ENCODE data around the gene FOXN3. TPM values are rescaled to one million over a fixed set of nuclear protein-coding genes. Genes with fewer than 3 reads are reported as not detected.

Gene FOXN3, protein sequence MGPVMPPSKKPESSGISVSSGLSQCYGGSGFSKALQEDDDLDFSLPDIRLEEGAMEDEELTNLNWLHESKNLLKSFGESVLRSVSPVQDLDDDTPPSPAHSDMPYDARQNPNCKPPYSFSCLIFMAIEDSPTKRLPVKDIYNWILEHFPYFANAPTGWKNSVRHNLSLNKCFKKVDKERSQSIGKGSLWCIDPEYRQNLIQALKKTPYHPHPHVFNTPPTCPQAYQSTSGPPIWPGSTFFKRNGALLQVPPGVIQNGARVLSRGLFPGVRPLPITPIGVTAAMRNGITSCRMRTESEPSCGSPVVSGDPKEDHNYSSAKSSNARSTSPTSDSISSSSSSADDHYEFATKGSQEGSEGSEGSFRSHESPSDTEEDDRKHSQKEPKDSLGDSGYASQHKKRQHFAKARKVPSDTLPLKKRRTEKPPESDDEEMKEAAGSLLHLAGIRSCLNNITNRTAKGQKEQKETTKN
- 134 TPM for total RNA-seq
- long read RNA-seq, transcript FOXN3-214 (6 exons, 2,692 nt), result major isoform, 21 of 149 reads
- long read RNA-seq, partial matches to known transcripts, result 6 of 149 reads
- long read RNA-seq, other reads (novel, unspliced or antisense), result 111 of 149 reads

DNA sequence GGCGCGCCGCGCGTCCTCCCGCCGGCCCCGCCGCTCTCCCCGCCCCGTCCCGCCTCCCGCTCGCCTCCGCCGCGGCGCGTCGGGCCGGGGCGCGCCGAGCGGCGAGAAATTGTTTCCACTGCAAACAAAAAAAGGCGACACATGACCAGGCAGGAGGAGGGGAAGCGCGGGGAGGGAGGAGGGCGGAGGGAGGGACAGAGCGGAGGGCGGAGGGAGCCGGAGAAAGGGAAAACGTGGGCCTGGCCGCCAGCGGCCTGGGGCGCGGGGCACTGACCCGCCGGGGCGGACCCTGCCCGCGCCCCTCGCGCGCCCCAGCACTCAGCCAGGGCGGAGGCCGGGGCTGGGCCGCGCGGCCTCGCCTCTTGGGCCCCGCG is at the start of gene FOXN3:
FOXN3 (minus strand) TSS at position 143 of the 374 bp plus-strand sequence. CDS start 4,757 bp downstream, outside the sequence.
- peak; percentile 76 for ATAC-seq

DNA sequence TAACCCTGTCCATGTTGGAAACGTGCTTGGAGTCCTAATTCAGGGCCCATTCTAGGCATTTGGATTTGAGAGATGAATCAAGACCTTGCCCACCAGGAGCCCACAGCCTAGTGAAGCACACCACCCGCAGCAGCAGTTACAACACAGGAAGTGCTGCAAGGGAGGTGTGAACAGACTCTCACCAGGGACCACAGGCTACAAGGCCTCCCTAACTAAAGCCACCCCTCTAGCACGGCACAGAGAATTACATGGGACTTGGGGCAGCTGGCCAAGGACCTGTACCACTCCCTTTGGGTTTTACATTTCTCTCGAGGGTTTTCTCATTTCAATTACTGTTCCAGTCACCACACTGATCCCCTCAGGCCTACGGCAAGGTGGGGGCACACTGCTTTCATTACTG is 49.5 kb upstream of the FOXN3 start:
- ATAC-seq (peak; percentile 50), DNase-seq (no peak)
- intact Hi-C loops (cut with micrococcal nuclease), result no loop called here

More for the DNA sequence above, at the start of gene FOXN3:
- peak; percentile 95 for DNase-seq
- intact Hi-C loops (cut with micrococcal nuclease), result loop anchor here (10.0 kb wide), 1 partner anchor 232 kb away; no protein-coding TSS in a partner anchor

DNA sequence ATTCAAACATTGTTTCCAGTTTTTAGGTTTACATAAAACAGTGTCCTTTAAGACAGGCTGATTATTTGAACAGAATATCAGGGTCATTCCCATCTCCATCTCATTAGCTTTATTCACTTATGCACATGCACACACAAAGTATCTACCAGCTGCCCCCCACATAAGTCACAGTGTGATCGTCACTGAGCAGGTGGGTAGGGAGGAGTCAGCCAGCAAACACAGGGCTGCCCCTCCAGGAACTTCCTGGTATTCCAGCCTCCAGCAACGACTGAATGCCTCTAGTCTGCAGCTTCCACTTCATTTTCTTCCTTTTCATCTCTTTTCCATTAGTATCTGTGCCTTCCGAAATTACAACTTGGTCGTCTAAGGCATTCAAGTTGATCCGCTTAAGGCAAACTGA is 48.8 kb upstream of the FOXN3 start:
- ATAC-seq (no peak), DNase-seq (no peak)
- intact Hi-C loops (cut with micrococcal nuclease), result no loop called here

DNA sequence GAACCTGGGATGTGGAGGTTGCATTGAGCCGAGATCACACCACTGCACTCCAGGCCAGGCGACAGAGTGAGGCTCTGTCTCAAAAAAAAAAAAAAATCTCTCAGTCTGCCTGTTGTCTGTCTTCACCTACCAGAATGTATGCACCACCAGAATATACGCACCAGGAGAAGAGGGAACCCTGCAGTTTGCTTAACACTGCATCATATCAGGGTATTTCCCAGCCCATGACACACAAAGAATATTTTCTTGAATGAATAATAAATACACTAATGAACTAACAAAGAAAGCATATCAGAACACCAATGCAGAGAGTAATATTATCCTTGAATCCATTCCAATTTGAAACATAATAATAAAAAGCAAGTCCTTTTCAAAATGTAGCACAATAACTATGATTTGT is 44.2 kb upstream of the FOXN3 start:
- DNase-seq (no peak), ATAC-seq (no peak)
- intact Hi-C loops (cut with micrococcal nuclease), result no loop called here

DNA sequence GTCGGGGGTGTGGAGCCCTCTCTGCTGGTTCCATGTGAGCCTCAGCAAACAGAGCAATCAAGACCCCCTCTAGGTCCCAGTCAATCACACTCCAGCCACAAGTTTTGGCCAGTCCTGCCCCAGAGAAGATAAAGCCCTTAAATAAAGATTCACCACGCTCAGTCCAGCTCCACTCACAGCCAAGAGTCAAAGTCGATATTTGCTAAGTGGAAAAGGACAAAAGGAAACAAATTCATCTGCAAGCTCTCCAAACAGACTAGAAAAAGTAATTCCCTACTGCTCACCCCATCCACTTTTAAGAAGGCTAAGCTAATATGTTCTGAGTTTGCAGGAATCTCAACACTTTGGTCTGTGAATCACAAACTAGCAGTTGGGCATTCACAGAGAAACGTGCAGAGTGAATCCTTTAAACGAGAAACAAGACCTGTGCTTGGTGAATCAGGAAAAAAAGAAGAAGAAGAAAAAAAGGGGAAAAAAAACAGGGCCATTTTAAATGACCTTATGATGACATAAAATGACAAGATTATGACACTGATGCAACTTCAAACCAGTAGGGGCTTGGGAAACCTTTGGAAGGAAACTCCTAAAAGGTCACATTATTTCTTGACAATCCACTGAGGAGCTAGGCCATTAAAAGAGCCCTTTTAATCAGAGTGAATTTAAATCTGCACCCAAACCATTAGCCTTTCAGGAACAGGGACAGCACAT is 41.8 kb upstream of the FOXN3 start:
- ATAC-seq (no peak), DNase-seq (no peak)
- intact Hi-C loops (cut with micrococcal nuclease), result no loop called here

DNA sequence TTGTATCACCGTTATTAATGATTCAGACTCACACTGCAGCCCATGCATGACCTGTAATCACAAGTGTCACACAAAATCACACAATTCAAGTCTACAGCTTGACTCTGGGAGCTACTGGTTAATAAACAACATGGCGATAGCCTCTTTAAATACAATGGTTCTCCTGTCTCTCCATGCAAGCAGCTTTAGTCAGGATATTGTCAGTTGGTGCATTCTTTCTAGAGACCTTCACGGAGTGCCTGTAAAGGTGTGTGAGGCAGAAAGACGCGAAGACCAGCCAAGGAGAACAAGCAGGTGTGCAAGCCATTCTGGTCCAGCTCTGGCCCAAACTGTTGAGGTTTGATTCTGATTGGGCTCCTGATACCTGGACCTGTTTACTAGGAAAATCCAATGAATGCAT is 40.0 kb upstream of the FOXN3 start:
- intact Hi-C loops (cut with micrococcal nuclease), result no loop called here
- DNase-seq (no peak), ATAC-seq (no peak)

DNA sequence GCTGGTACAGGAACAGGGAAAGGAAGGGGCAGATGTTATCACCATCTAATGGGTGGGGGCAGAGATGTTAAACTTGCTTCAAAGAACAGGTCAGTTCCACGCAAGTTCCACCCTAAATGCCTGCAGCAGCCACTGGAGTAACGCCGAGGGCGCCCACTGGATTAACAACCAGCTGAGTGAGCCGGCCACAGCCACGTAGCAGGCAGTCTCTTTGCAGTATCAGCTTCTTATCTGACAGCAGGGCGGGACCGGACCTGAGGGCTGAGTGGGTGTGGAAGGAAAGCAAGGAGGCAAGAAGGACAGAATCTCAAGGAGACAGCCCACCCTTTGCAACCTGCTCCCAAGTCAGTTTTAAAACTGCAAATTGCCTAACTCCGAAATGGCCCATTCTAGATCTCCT is 38.4 kb upstream of the FOXN3 start:
- intact Hi-C loops (cut with micrococcal nuclease), result no loop called here
- DNase-seq, result peak; percentile 44
- peak; percentile 58 for ATAC-seq

DNA sequence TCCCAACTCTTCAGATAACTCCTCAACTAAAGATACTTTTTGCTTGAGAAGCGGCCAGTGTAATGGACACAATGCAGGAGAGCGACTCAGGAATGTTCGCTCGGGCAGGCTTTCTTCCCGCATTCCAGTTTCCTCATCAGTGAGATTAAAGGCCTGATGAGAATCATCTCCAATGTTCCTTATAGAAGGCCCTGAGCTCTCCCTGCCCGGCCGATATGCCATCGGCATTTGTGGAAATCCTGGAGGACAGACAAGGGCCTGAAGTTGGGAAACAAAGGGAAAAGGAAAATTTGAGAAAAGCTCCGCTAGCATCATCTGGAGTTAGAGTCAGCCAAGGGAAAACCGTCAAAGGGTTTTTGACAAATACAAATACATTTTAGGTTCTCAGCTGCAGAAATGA is 38.0 kb upstream of the FOXN3 start:
- intact Hi-C loops (cut with micrococcal nuclease), result no loop called here
- DNase-seq (no peak), ATAC-seq (no peak)

DNA sequence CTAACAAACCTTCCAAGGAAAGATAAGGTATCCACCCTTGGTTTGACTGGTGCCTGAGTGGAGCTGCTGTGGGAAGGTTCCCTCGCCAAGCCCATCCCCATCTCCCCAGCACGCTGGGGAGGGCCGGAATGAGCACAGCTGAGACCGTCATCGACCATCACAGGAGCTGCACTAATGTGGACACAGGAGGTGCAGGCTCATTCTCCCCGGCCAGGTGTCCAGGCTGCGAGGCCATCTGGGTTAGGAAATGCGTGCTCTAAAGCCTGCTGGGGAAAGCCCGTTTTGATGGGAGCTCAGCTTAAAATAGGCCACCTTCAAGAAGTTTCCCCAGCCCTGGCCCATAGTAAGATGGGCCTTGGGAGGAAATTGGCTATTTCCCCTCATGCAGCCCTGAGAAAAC is 35.2 kb upstream of the FOXN3 start:
- intact Hi-C loops (cut with micrococcal nuclease), result no loop called here
- DNase-seq, result no peak
- ATAC-seq, result no peak

DNA sequence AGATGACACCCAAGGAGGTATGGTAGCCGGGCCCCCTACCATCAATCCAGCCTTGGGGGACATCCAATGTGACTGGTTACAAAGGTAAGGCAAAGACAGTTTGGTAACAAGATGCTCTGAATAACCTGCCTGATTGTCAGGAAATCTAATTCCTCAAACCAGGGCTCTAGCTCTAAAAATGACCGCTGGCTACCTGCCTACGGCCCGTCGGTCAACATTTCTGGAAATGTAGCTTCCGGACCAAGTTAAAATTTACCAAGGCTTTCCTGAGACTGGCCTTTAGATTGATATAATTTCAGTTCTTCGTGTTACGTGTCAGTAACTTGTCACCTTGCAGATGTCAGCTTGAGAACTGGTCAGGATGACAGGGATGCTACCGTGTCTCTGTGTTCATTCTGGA is 34.2 kb upstream of the FOXN3 start:
- intact Hi-C loops (cut with micrococcal nuclease), result no loop called here
- DNase-seq, result no peak
- ATAC-seq, result no peak

DNA sequence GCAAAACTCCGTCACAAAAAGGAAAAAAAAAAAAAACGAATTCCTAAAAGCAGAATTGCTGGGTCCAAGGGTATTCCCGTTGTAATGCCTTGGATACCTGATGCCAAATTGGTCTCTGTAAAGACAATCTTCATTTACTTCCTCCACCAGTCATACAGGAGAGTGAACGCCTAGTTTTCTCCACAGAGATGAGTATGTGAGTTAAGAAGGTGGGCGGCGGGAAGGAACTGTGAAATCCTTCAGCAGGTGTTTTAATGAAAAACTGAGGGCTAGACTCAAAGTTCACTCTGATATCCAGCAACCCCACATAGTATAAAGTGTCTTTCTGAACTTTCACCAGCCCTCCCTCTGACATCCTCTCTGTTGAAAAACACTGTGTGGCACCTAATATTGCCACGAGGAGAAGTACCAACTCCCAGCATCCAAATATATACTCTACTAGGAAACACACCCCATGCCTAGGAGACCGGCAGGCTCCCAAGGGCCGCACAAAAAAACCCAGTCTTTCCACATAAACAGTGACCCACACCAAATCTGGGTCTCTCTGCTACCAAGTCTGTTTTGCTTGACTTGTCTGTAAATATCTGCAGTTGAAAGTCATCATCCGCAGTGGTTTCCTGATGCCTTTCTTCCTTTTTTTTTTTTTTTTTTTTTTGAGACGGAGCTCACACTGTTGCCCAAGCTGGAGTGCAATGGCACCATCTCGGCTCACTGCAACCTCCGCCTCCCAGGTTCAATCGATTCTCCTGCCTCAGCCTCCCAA is 30.3 kb upstream of the FOXN3 start:
- ATAC-seq, result no peak
- no peak for DNase-seq
- intact Hi-C loops (cut with micrococcal nuclease), result no loop called here

DNA sequence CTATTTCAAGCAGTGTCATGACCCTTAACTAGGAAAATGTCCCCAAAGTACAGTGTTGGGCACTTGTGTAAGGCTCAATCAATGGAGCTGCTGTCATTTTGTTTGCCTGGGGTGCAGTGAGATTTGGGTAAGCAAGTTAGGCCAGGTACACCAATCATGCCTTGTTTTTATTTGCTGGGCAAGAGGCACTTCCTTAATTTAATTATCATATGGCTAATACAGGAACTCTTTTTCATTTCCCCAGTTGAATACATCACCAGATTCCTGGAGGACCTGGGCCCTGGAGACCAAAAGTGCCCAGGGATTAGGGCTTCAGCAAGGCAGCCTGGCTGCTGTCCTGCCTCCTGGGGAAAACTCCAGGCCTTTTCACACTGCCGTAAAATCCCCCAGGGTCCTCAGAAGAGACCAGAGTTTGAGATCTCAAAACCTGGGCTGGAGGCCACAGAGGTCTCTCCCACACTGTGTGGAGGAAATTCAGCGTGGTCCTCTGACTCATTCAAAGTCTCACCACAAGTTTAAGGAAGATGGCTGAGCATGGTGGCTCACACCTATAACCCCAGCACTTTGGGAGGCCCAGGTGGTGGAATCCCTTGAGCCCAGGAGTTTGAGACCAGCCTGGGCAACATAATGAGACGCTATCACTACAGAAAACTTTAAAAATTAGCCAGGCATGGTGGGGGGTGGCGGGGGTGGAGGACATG is 28.4 kb upstream of the FOXN3 start:
- intact Hi-C loops (cut with micrococcal nuclease), result no loop called here
- DNase-seq, result no peak
- no peak for ATAC-seq

DNA sequence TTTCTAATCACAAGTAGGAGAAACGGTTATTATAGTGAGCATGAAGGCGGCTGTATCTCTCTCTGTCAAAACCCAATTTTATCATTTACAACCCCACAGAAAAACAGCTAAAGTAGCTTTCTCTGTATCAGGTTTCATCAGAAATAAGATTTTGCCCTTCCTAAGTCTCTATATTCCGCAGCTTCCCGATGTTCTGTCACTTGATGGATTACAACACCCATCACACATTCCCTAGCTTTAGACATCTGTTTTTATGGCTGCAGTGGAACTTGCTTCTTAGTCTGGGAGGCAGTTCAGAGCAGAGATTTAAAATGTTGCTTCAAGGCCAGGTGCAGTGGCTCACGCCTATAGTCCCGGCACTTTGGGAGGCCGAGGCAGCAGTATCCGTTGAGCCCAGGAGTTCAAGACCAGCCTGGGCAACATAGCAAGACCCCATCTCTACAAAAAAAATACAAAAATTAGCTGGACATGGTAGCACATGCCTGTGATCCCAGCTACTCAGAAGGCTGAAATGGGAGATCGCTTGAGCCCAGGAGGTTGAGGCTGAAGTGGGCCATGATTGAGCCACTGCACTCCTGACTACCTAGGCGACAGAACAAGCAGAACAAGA is 27.6 kb upstream of the FOXN3 start:
- intact Hi-C loops (cut with micrococcal nuclease), result no loop called here

DNA sequence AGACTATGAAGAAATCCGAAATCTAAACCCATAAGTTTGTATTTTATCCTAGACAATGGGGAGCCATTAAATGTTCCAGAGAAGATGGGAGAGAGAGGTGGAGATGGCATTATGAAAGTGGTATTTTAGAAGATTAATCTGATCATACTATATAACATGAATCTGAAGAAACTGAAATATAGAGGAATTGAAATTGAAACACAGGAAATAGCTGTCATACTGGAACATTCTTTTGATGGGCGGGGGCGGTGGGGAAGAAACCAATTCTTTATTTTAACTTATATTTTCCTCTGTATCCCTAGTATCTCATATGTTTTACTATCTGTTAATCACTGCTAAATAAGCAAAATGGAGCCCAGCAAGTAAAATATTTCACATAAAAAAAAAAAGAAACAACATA is 27.0 kb upstream of the FOXN3 start:
- DNase-seq, result no peak
- intact Hi-C loops (cut with micrococcal nuclease), result no loop called here
- ATAC-seq, result no peak

More for the DNA sequence above, 27.6 kb upstream of the FOXN3 start:
- ATAC-seq (no peak), DNase-seq (no peak)

DNA sequence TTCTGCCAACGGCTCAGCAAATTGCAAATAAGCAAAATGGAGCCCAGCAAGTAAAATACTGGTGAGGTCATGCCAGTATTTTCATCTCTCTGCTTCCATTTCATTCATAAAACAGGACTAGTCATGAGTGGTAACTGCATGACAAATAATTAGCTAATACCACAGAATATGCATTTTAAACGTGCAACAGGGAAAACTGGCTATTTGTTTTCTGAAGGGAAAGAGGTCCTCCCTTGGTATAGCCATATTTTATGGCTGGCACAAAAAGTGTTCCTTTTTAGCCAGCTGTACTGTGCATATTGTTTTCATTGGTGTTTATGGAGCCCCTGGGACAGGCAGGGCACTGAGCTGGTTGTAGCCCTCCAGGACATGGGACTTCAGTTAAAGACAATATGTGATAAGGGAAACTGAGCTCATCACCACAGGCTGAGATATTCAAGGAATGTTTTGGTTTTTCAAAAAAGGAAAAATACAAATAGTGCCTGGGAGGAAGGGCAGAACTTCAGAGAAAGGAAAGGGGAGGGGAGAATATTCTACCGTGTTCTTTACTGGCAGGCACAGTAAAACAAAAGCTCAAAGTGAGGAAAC is 26.1 kb upstream of the FOXN3 start:
- intact Hi-C loops (cut with micrococcal nuclease), result no loop called here
- no peak for ATAC-seq
- DNase-seq, result no peak

DNA sequence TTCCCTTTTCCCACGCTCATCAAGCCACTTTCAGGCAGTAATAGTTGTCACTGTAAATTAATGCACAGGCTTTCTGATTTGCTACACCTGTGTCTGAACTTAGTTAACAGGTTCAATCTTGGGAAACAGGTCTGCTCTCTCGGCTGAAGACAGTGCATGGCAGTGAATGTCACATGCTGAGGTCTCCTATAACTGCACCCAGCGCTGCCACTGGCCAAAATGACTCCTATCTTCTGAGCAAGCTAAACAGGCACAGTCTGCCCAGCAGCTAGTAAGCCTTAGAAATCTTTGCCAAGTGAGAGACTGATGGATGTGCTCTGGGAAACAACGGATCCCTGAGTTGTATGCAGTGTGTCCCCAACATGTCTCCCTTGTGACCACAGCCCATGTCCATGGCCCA is 25.2 kb upstream of the FOXN3 start:
- ATAC-seq, result peak; percentile 43
- DNase-seq, result no peak
- intact Hi-C loops (cut with micrococcal nuclease), result no loop called here

DNA sequence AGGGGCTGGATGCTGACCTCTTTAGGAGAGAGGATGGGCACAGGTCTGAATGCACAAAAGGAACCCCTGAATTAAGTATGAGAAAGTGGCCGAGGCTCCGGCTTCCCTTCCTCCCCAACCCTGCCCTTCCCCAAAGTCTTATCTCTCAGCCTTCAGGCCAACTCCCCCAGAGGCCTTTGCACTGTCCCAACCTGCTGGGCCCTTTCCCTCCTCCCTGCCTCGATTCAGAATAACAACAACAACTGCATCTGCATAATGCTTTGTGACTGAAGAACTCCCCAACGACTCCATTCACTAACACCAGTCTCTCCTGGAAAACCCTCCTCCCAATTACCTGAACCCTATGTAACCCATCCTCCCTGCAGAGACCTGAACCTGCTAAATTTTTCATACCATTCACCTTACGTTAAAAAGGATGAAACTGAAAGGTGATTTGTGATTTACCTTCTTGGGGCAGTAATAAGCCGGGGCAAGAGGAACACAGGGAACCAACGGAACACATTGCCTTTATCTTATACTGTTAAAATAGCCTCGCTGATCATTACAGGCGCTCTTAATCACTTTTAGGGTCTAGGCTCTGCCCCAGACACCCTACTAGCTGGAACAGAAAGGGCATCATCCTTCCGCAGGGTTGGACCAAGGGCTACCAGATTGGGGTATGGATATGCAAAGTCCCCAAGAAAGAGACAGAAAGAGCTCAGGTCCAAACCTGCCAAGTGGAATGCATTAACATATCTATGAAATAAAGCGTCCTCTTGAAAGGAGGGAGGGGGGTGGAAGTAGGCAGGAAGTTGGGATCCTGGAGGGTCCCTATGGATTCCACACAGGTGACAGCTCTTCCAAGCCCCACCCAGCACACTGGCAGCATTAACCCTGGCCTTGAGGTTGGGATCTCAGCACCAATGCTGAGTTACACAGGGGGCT is 24.2 kb upstream of the FOXN3 start:
- intact Hi-C loops (cut with micrococcal nuclease), result no loop called here
- DNase-seq, result no peak
- ATAC-seq, result no peak
